ENCODE results near the gene NYNRIN. TPM values are rescaled to one million over a fixed set of nuclear protein-coding genes. Genes with fewer than 3 reads are reported as not detected.

The NYNRIN gene
- total and polyA plus RNA-seq, 2 of the 8 experiments (the other 6 are each of a cell fraction or from before 2014, with no cell fraction given) = 15.2 to 18.3 TPM

GRCh38 chr14:24365600-24366412, 33.0 kb upstream of the NYNRIN start (continued):
- TF ChIP-seq RAD21 (IDR thresholded peaks at IDR 0.05 in 1 of 2, conservative IDR thresholded peaks at IDR 0.05 in 1 of 2; ENCODE audit: low read depth in 2 of 2, low read length in 2 of 2) = peak; percentile 77 to 82
- TF ChIP-seq RBBP5 (IDR thresholded peaks at IDR 0.05; ENCODE audit: borderline replicate concordance, low read depth, low read length) = 0 out of 2 replicates have a peak, but pooled peaks have one; percentile 8
- TF ChIP-seq CTCF (IDR thresholded peaks at IDR 0.05; ENCODE audit: control extremely low read depth in 1 of 3, insufficient read depth in 1 of 3, low read depth in 1 of 3, low read length in 3 of 3) = peak; percentile 84 to 99 (median 97)
- no peak for TF ChIP-seq BRCA1 (IDR thresholded peaks at IDR 0.05; ENCODE audit: low read depth, low read length)
- TF ChIP-seq HDAC2 (IDR thresholded peaks at IDR 0.05; ENCODE audit: borderline replicate concordance in 1 of 2, low read depth in 2 of 2, low read length in 2 of 2) = no peak
- peak; percentile 52; the same call in 1 of the 2 replicates for TF ChIP-seq TEAD4 (IDR thresholded peaks at IDR 0.05; ENCODE audit: low read depth, low read length)

Measured in H1 (cell line).